GM21390 (cell line): Measurements from ENCODE around the gene CAMK2B.

ENCODE experiments used
- ATAC-seq: cut with Tn5 transposase; IDR thresholded peaks from one replicate; pipeline ENCODE4 v1.9.1; 2021; ENCODE audit not compliant: unreplicated experiment

CAMK2B gene

DNA sequence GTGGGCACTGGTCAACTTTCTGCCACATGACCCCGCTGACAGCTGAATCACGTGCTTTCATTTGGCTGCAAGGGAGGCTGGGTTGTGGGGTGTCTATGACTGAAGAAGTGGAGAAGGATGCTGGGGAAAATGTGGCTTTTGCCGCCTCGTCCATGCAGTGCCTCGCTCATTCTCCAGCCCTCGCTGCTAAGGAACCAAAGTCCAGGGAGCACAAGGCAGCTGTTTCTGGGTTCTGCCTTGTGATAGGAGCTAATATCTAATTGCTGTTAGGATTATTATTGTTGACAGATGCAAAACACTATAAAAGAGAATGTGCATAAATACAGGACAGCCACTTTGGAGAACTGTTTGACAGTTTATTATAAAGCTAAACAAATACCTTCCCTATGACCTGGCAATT lies 4.9 kb upstream of the CAMK2B start:
- ATAC-seq, result no peak

DNA sequence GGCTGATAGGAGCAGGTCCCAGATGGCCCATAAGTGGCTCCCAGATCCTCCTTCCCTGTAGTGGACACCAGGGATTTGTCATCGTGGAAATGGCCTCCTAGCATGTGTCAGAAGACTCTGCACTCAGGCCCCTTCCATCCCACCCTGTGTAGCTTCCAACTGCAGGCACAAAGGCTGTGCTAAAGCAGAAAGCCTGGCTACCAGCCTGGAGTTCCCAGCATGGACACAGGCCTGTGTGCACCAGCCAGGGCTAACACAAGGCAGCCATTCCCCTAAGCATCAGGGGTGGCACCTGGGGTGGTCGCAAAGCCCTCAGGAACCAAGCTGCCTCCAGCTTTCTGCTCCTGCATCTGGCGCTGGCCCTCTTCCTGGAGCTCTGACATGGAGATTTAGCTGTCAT lies 4.5 kb upstream of the CAMK2B start:
- no peak for ATAC-seq

DNA sequence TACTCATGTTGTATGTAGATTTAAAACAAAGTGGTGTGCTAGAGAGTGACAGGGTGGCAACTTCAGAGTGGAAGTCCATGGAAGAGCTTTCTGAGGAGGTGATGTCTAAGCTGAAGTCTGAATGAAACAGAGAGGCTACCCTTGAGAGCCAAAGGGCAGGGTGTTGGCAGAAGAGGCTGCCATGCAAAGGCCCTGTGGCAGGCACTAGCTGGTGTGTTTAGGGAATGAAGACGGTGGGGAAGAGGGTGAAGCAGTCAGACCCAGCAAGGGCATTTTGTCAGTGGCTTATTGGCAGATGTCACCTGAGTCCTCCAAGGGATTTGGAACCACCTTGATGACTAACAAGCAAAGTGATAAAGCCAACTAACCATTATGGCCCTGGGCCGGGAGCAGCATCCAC lies 3.7 kb upstream of the CAMK2B start:
- no peak for ATAC-seq

DNA sequence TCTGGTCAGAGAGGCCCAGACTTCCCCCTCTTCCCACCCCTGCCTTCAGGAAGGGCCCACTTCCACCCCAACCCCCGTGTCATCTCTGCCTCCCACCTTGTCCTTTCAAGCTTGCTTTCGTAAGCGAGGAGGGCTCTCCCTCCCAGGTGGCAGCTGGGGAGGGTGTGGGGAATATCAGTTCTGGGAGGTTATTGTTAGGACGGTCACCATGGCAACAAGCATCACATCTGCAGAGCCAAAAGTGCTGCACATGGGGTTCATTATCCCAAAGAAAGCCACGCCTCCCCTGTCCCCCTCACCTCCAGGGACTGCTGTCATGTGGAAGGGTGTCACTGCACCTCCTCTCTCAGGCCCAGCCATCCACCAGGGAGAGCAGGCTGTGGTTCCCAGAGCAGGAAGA lies 2.6 kb upstream of the CAMK2B start:
- no peak for ATAC-seq

DNA sequence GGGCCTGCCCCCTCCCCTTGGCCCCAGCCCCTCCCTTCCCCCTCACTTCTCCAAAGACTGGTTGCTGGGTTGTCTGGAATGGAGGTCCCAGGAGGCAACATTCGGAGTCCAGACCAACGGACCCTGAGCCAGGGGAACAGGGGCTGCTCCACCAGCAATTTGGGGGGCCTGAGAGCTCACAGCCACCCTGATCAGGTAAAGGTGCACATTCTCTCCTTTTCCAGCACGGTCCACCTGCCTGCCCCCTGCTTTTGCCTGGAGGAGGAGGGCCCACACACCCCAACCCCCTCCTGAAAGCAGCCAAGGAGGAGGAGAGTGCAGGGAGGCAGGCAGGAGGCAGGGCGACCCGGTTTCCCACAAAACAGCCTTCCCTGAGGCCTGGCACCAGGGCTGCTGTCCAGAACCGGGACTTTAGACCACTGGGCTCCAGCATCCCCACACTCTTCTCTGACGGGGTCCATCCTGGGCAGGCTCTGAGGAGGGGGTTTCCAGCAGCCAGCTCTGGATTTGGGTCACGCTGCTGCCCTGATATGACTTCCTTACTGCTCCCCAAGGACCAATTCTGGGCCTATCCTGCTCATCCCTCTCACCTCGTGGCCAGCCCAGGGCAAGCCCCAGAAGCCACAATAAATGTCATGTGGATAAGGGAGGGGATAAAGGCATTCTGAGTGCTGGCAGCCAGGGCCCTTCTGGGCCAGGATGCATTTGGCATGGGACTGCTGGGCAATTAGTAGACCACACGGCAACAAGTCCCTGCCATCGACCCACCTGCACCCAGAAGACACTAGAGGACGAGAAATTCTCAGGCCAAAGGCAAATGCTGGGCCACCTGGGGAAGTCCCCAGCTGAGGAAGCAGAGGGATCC lies 1.1 kb upstream of the CAMK2B start:
- ATAC-seq, result no peak

DNA sequence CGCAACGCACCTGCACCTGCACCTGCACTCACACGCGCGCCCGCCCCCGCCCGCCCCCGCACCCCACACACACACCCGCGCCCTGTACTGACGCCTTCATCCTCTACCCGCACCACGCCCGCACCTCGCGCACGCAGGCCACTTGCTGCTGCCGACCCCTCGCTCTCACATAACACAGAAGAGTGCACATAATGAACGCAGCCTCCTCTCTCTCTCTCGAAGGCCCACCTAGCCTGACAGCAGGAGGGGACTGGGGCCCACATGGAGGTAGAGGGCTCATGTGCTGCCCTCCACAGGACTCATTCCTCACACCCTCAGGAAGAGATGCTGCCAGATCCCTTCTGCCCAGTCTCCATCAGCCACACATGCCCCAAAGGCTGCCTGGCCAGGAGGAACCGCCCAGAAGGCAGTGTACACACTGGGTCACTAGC lies 432 bp upstream of the CAMK2B start:
- no peak for ATAC-seq

DNA sequence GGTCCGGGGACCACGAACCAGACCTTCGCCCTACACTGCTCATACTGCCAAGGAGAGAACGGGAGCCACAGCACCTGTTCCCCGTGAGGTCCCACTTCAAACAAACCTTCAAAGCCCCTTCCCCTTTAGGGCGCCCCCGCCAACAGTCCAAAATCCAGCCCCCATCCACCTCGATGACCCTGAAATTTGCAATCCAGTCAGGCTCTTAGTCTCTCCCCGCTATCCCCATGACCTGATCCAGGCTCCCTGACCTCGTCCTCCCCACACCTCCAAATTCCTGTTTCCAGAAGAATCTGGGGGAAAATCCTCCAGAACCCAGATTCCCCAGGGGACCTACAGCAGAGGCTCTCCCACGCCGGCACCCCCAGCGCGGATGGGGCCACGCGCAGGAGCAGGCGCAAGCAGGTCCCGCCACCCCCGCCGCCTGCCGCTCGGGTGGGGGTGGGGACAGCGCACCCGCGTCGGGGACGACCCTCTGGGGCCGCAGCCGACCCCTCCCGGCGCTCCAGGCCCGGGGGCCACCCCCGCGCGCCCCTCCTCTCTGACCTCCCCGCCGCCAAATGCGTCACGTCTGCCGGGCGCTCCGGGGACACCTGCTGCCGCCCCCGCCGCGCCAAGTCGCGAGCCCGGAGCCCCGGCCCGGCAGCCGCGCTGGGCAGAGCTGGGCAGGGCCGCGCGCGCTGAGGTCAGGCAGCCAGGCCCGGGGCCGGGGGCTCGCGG lies 753 bp downstream of the CAMK2B start:
- ATAC-seq, result no peak

DNA sequence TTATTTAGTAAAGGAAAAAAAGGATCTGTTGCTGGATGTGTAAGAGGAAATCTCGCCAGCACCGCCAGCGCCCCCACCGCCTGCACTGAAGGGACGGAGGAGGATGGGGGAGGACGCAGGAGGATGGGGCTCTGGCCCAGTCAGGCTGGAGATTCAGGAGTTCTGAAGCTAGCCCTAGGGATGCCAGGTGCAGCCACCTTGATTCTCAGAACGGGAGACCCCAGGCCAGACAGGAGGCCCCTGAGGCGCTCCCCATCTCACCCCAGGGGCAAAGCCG lies 1.3 kb downstream of the CAMK2B start:
- ATAC-seq, result no peak

DNA sequence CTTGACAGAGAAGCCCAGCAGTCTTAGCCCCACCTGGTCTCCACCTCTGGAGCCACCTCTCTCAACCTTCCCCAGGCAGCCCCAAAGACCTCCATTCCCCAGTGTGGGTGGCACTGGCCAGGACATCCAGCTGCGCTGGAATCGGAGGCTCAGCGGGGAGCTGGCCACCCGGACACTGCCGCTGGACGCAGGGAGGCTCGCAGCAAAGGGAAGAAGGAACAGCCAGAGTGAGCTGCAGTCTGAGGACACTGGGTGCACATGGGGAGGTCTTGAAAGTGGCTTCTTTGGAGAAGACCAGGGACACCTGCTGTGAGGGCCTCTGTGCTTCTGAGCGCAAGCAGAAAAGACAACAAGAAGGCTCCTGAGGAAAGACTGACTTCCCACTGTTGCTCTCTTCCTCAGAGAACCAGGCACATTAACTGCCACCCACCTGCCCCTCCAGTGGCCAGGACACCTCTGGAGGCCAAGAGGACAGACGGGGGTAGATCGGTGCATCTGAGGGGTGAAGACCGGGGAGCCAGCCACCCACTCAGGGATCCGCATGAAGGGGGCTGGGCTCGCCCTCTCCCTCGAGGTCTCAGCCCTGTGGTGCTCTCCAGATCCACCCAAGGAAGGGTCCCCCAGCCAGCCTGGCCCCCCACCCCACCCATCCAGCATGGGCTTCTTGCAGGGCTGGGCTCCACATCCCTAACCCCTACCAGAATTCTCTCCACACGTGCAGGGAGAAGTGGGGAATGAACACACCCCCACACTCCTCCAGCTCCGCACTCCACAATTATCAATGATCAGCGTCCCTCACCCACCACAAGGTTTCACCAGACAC lies 1.8 kb downstream of the CAMK2B start:
- no peak for ATAC-seq

DNA sequence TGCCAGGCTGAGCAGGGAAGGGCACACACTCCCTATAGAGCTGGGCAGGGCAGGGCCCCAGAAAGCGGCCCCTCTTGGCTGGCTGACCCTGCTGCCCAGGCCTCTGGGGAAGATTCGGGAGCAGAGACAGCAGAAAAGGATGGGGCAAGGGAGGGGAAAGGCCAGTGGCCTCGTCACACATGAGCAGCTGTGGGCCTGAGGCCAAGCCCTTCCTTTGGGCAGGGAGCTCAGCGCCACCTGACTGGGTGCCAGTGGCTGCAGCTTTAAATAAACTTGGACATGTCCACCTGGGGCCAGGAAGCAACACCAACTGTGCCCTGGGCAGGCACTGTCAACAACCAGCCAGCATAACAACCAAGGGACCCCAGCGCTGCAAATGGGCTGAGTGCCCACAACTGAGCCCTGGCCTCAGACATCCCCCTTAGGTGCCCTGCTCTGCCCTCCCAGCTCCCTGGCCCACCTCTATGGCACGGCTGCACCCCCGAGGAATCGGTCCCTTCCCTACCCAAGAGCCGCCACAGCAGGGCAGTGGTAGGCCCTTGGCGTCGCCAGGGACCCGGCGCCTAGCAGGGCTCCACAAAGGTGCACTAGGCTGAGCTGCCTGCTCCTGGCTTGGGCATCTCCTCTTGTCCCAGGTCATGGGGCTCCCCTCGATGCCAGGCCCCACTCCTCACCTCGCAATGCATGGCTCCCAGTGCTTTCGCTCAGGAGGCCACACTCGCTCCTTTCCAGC lies 2.6 kb downstream of the CAMK2B start:
- no peak for ATAC-seq

DNA sequence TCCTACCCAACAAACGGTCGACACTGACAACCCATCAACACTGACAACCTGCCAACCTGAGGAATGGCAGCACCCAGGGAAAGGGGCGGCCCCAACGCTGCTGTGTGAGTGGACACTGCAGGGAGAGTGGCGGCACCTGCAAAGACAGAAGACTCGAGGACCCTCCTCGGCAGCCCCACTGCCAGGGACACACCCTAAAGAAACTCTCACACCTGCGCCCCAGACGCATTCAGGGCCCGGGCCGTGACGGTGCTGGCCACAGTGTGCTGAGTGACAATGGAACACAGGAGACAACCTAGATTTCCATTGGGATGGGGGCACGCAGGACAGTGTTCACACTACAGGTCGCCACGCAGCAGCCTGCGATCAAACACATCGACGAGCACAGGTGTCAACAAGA lies 3.6 kb downstream of the CAMK2B start:
- no peak for ATAC-seq

DNA sequence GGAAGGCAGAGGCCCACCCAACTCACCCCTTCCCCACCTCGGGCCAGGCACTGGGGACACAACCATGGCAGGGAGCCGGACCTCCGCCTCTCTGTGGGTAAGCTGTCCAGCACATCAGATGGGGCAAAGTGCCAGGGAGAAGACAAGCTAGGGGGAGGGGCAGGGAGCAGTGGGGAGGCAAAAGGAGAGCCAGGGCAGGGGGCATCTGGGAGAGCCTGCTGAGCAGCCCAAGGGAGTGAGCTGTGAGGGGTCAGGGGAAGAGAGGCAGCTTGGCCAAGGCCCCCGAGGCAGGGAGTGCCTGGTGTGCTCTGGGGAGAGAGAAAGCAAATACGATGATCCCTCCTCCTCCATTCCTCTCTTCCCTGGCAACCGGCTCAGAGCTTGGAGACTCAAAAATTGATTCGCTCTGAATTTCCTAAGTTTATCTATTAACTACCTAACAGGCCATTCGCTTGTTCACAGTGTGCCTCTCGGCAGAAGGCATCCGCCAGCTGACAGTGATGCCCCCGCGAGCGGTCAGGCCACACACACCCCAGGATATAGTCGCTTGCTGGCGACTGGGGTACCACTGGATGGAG lies 4.5 kb downstream of the CAMK2B start:
- no peak for ATAC-seq

DNA sequence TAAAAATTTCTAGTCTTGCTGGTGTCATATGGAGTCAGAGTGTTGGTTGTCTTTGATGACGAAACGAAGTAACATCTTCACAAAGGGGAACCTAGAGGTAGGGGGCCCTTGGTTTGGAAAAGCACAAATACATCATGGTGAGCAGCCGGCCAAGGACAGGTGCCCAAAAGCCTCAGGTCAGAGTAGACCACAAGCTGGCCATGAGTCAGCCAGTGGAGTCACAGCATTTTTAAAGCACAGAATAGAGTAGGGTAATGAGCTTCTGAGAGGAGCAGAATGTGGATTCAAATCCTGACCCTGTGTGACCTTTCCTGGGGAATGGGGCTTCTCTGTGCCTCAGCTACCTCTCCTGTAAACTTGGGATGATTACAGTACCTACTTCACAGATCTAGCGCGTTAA lies 5.3 kb downstream of the CAMK2B start:
- no peak for ATAC-seq

DNA sequence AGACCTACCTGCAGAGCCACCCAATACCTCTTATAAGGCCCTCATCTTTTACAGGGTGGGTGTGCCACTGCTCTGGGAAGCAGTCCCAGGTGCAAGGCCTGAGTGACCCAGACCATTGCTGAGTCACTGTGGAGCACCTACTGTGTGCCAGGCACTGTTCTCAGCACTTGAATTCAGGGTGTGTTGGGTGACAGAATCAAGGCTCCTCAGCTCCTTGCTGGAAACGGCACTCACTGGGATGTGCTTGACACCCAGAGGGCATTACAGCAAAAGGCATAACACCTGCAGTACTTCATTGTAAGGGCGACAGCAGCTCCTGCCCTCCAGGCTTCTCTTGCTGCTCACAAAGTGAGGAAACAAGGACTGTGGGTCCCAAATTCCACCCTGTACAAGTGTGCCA lies 7.1 kb downstream of the CAMK2B start:
- ATAC-seq, result no peak

DNA sequence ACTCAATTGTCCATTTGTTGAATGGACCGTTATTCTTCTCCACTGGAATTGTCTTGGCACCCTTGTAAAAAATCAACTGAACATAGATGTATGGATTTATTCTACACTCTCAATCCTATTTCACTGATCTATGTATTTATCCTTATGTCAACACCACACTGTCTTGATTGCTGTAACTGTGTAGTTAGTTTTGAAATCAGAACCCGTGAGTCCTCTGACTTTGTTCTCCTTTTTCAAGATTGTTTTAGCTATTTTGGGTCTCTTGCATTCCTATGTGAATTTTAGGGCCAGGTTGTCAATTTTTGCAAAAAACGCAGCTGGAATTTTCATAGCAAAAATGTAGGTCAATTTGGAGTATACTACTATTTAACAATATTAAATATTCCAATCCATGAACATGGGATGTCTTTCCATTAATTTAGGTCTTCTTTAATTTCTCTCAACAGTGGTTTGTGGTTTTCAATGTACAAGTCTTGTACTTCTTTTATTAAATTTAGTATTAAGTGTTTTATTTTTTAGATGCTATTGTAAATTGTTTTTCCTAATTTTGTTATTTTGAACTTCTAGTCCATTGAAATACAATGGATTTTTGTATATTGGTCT lies 10.0 kb downstream of the CAMK2B start:
- ATAC-seq, result no peak

DNA sequence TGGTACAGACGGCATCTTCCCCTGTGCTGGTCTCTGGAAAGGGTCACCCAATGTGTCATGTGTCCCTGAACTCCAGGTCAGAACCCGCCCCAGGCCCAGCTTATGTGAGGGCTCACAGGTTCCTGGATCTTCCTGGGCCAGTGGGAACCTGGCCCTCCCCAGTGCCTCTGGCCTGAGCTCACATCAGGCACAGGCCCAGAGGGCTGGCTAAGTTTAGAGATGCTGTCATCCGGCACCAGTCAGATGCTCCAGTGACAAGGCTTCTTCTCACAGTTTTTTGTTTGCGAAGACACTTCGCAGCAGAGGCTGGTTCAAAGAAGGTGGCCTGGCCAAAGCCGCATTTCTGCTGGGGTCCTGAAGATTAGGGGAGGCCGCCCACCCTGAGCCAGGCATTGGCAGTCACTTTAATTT lies 11.8 kb downstream of the CAMK2B start:
- ATAC-seq, result no peak

DNA sequence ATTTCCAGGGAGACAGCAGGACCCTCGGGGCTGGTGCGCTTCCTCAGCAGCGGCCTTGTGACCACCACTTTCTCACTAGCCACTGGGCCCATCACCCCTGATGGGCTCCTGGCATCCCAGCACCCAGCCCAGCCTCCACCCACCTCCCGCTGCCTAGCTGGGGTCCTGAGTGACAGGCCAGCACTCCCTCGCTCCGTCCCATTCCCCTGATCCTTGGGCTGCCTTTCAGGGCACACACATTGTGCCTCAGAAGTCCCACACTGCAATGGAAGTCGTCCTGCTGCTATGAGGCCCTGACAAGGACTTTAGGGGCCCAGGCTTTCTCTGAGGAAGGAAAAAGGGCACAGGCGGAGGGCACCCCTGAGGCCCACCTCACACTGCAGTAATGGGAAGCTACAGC lies 12.4 kb downstream of the CAMK2B start:
- ATAC-seq, result no peak

DNA sequence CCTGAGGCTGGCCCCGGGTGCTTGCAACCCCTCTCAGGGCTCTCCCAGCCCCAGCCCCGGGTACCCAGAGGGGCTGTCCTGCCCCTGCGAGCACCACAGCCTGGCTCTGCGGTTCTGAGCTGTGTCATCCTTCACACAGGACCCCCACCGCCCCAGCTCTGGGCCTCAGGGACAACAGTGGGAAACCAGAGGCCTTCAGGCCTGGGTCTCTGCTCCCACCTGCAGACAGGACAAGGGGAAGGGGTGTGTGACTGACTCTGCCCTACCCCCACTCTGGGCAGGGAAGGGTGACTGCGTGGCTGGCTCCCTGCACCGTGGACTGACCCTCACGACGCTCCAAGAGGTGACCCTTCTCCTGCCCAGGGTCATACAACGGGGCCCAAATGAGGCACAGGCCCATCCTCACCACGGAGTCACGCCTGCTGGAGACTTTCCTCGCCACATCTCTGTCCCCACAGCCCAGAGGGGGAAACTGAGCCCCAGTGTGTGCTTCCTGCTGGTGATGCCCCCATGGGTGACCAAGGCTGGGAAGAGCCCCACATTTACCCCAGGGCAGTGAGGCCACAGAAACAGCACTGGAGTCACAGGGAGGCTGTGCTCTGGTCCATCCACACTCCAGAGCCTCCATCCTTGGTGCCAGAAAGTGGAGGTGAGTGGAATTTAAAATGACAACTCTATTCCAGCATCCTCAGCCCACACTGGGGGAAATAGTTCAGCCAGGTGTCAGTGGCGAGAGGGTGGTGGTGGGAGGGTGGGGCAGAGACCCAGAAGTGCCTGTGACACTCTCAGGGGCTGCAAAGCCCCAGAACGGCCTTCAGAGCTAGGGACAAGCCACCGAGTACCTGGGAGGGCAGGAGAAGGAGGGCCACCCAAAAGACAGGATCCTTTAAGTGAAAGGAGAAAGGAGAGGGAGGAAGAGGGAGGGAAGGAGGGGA lies 13.6 kb downstream of the CAMK2B start:
- ATAC-seq, result no peak

DNA sequence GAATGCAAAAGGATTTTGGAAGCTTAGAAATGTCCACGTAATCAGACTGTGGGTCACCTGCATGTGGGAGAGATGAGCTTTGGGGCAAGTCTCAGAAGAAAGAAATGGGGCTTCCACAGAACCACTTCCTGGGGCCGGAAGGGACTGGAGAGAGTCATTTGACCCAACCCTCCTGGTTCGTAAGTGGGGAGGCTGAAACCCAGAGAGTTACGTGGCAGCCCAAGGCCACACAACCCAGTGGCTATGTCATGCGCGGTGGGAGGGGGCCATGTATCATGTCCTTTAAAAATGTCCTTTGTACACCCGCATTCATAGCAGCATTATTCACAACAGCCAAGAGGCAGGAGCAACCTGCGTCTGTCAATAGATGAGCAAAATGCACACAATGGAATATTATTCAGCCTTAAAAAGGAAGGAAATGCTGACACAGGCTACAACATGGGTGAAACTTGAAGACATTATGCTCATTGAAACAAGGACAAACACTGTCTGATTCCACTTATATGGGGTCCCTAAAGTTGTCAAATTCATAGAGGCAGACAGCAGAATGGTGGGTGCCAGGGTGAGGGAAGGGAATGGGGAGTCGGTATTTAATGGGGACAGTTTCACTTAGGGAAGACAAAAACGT lies 15.1 kb downstream of the CAMK2B start:
- ATAC-seq, result no peak
